ENCODE data around the gene OPN4. TPM values are rescaled to one million over a fixed set of nuclear protein-coding genes. Genes with fewer than 3 reads are reported as not detected.

The OPN4 gene
- total and polyA plus RNA-seq, 2 of the 13 experiments (the other 11 are each of a cell fraction or from before 2014, with no cell fraction given) = not detected

GRCh38 chr10:86636311-86636710 lies 18.0 kb upstream of the OPN4 start:
- no peak overlapping the region for H3K27ac ChIP-seq (ENCODE audit: extremely low read length, insufficient read depth, low read length)
- no peak for ATAC-seq
- WGBS (ENCODE audit: low lambda C conversion rate) = 9% methylated on average over 2 of the region's 2 CpGs
- in situ Hi-C loops (cut with HindIII; ENCODE audit: extremely low pct_ligation_motif_present, low pct_unique_long_range_greater_than_20kb) (no loop called here), intact Hi-C loops (cut with micrococcal nuclease; ENCODE audit: unreplicated experiment) (no loop called here)
- H3K4me2 ChIP-seq (ENCODE audit: low read depth, low read length) = no peak overlapping the region
- TF ChIP-seq HMGA1 (CRISPR knock-in tag; conservative IDR thresholded peaks at IDR 0.05) (no peak), TRIM24 (CRISPR knock-in tag; IDR thresholded peaks at IDR 0.05) (no peak), MLXIP (CRISPR knock-in tag; IDR thresholded peaks at IDR 0.05; ENCODE audit: borderline replicate concordance) (no peak), RNF219 (CRISPR knock-in tag; IDR thresholded peaks at IDR 0.05) (no peak), ZNF629 (CRISPR knock-in tag; conservative IDR thresholded peaks at IDR 0.05) (no peak), CREB3 (CRISPR knock-in tag; IDR thresholded peaks at IDR 0.05) (no peak), FOXA1 (IDR thresholded peaks at IDR 0.05) (no peak), FOXA1 (CRISPR knock-in tag; IDR thresholded peaks at IDR 0.05) (no peak), DPF2 (CRISPR knock-in tag; IDR thresholded peaks at IDR 0.05; ENCODE audit: borderline replicate concordance, low read depth) (no peak), ATM (IDR thresholded peaks at IDR 0.05; ENCODE audit: borderline replicate concordance) (no peak), RFX3 (CRISPR knock-in tag; IDR thresholded peaks at IDR 0.05) (no peak), FOXP4 (CRISPR knock-in tag; IDR thresholded peaks at IDR 0.05) (no peak), ZNF44 (CRISPR knock-in tag; IDR thresholded peaks at IDR 0.05) (no peak), NFYB (CRISPR knock-in tag; IDR thresholded peaks at IDR 0.05) (no peak), SP140L (CRISPR knock-in tag; IDR thresholded peaks at IDR 0.05; ENCODE audit: borderline replicate concordance) (no peak), ZNF230 (CRISPR knock-in tag; IDR thresholded peaks at IDR 0.05) (no peak), ZNF501 (CRISPR knock-in tag; IDR thresholded peaks at IDR 0.05) (no peak)
- TF ChIP-seq, protein P1, sequence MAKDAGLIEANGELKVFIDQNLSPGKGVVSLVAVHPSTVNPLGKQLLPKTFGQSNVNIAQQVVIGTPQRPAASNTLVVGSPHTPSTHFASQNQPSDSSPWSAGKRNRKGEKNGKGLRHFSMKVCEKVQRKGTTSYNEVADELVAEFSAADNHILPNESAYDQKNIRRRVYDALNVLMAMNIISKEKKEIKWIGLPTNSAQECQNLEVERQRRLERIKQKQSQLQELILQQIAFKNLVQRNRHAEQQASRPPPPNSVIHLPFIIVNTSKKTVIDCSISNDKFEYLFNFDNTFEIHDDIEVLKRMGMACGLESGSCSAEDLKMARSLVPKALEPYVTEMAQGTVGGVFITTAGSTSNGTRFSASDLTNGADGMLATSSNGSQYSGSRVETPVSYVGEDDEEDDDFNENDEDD (CRISPR knock-in tag; IDR thresholded peaks at IDR 0.05; ENCODE audit: borderline replicate concordance) = no peak
- no peak overlapping the region for H2AFZ ChIP-seq (ENCODE audit: low read length)
- H3K27me3 ChIP-seq (ENCODE audit: control insufficient read depth in 1 of 2, insufficient read depth in 2 of 2, low read length in 2 of 2) = no peaks in the 10 kb centered on the region; a peak in 1 of 5 replicates
- CTCF ChIA-PET (ENCODE audit: low intra/inter-chr PET ratio, low total read pairs) = no interaction called here
- POLR2A ChIA-PET = no interaction called here
- H3K9me3 ChIP-seq (ENCODE audit: low read length) = no peaks in the 10 kb centered on the region
- no peaks in the 10 kb centered on the region for H3K36me3 ChIP-seq (replicated peaks in 1 of 2; ENCODE audit: control insufficient read depth in 1 of 2, insufficient read depth in 2 of 2, low read length in 2 of 2)
- no peaks in the 10 kb centered on the region for H3K79me2 ChIP-seq (ENCODE audit: insufficient read depth, low read length)
- no peak overlapping the region for H3K4me3 ChIP-seq (replicated peaks in 1 of 3; ENCODE audit: insufficient read depth in 1 of 3, low read depth in 2 of 3, low read length in 3 of 3)
- DNase-seq (ENCODE audit: low spot score) = no peak
- peaks cover 11% of the 10 kb centered on the region for H3K4me1 ChIP-seq (ENCODE audit: insufficient read depth, low read length)
- no peaks in the 10 kb centered on the region for H4K20me1 ChIP-seq (ENCODE audit: insufficient read depth, low read length)
- H3K9ac ChIP-seq (ENCODE audit: insufficient read depth, low read depth, low read length) = no peak overlapping the region
- FAIRE-seq = no peak
- no TSS peak for BruUV-seq (replicated peaks)
